Measurements from ENCODE around the gene SCARF2. TPM values are rescaled to one million over a fixed set of nuclear protein-coding genes. Genes with fewer than 3 reads are reported as not detected.

The SCARF2 gene
- polyA plus RNA-seq, 1 donor from 2014 or later = 0.16 TPM

DNA sequence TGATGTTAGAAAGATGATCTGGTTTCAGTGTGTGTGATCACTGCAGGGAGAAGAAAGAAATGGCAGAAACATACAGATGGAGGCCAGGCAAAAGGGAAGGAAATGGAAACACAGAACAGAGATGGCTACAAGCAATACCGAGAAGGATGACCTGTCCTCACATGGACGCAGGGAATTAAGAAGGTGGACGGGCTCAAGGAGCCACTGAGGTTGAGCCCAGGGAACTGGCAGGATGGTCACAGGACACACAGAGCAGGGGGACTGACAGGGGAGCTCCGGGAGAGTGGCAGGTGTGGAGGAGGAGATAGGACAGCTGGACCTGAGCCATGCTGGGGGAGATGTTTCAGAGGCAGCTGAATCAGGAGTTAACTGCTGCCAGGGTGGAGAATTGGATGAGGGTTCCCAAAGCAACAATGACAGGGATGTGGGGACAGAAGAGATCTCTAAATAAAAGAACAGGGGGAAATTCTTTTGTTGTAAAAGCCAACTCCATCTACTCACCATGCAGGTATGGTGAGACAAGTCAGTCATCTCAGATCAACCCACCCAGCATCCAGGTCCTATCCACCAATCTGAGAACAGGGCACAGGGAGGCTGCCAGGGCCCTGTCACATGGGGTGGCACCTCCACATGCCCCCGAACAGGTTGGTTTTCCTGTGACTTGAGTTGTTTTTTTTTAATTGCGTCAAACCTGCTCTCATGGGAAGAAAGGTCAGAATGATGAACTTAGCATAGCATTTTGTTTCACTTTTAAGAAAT is 31.7 kb upstream of the SCARF2 start:
- Mint-ChIP-seq H3K27me3 (no peaks in the 10 kb centered on the region), H3K4me3 (no peak overlapping the region), H3K36me3 (peaks cover 4% of the 10 kb centered on the region), H3K9me3 (peaks cover 0 to 2% (median 0%) of the 10 kb centered on the region in 3 donors), H3K27ac (peak overlapping the region in 2 of 3 donors; percentile 61 to 67), H3K4me1 (peaks cover 4 to 24% (median 16%) of the 10 kb centered on the region in 3 donors)

DNA sequence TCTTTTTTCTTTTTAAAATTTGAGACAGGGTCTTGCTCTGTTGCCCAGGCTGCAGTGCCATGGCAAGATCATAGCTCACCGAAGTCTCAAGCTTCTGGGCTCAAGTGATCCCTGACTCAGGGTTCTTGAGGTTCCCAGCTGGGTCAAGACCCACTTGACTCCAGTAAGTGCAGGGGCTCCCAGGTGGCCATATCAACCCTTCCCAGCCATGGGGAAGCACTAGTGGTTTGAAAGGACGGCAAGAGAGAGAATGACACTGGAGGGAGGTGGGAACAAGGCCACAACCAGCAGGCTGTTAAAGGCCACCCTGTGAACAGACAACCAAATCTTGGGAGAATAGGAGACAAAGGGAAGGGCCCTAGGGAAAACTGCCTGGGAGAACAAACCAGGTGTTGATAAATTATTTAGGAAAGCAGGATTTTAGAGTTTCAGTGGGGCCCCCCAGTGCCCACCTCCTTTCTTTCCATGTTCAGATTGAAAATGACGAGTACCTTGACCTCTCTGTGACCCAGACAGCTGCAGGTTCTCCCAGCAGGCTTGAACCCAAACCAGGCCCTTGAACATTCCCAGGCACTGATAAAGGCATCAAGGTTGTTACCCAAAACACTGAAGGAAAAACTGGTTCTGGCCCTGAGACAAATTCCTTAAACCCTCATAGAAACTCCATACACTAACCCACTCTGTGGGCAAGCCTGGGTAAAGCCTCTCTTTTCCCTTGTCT is 29.2 kb upstream of the SCARF2 start:
- H3K4me1 Mint-ChIP-seq = peaks cover 22 to 41% (median 35%) of the 10 kb centered on the region in 3 donors
- peak overlapping the region in 1 of 3 donors; percentile 59 for H3K27ac Mint-ChIP-seq
- H3K36me3 Mint-ChIP-seq = peaks cover 4% of the 10 kb centered on the region
- H3K27me3 Mint-ChIP-seq = no peaks in the 10 kb centered on the region
- H3K4me3 Mint-ChIP-seq = peak overlapping the region in 1 of 4 donors; percentile 39
- H3K9me3 Mint-ChIP-seq = peaks cover 0 to 2% (median 0%) of the 10 kb centered on the region in 3 donors

DNA sequence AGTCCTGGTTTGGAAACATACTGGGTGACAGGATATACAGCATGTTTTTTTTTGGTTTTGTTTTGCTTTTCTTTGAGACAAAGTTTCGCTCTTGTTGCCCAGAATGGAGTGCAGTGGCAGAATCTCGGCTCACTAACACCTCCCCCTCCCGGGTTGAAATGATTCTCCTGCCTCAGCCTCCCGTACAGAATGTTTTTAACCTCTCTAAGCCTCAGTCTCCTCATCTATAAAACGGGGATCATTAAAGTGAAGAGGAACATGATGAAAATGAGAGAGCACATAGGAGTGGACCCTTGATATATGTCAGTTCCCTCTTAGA is 28.1 kb upstream of the SCARF2 start:
- H3K4me3 Mint-ChIP-seq = peak overlapping the region in 1 of 4 donors; percentile 22
- peaks cover 0 to 2% (median 0%) of the 10 kb centered on the region in 3 donors for H3K9me3 Mint-ChIP-seq
- peaks cover 4% of the 10 kb centered on the region for H3K36me3 Mint-ChIP-seq
- H3K4me1 Mint-ChIP-seq = peaks cover 22 to 41% (median 35%) of the 10 kb centered on the region in 3 donors
- H3K27me3 Mint-ChIP-seq = no peaks in the 10 kb centered on the region
- peak overlapping the region; percentile 69 to 97 (median 81) for H3K27ac Mint-ChIP-seq

DNA sequence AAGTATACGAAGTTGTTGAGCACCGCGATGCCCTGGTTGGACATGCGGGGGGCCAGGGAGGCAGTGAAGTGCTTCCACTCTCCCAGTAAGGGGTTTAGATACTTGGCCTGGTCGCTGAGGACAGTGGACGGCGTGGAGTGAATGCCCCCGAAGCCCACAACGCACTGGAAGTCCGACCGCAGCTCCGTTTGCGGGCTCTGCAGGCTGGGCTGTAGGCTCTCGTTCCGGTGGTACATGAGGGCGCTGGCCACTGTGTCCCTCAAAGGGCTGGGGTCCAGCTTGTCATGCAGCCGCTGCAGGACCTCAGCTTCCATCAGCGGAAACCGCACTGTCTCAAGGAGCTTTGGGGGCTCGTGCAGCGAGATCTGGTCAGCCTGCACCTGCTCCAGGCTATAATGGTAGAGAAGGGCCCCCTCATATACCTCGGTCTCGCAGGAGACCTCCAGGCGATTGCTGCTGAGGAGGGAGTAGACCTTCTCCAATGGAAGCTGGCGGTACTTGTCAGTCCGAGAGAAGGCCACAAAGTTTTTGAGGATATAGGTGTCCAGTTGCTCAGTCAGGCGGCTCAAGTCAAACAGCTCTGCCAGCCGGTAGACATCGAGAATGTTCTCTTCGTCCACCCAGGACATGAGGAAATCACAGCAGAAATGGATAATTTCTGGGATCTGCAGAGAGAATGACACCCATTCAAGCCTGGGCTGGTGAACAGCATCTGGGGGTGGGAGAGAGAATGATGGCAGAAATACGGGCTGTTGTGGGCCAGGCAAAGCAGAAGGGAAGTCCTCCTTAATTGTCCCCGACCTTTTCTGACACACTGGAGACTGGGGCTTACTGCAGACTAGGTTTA is 27.5 kb upstream of the SCARF2 start:
- Mint-ChIP-seq H3K9me3 (no peaks in the 10 kb centered on the region), H3K4me1 (peaks cover 22 to 41% (median 36%) of the 10 kb centered on the region in 3 donors), H3K27ac (peak overlapping the region; percentile 80 to 97 (median 81)), H3K27me3 (no peaks in the 10 kb centered on the region), H3K4me3 (peak overlapping the region in 2 of 4 donors; percentile 22 to 76), H3K36me3 (peaks cover 4% of the 10 kb centered on the region)

DNA sequence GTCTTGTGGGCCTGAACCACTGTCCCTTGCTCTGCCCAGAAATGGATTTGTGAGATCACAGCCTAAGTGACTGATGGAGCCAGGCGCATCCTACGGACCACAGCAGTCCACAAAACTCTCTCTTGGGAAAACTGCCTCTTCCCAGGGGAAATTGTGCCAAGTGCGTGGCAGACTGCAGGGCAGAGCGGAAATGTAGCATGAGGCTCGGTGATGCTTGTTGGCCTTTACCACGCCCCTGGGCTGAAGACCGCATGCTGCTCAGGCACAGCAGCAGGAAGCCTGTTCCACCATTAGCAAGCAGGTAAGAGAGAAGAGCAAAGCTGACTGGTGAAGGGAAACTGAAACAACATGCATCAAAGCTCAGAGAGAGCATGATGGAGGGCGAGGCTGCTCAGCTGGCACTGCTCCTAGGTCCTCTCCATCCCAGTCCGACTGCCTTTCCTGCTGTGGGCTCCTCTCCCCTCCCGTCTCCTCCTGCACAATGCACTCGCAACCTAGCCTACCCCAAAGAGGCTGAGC is 26.5 kb upstream of the SCARF2 start:
- Mint-ChIP-seq H3K36me3 (peaks cover 5% of the 10 kb centered on the region), H3K9me3 (no peaks in the 10 kb centered on the region), H3K4me1 (peaks cover 27 to 43% (median 40%) of the 10 kb centered on the region in 3 donors), H3K27ac (peak overlapping the region; percentile 80 to 98 (median 97)), H3K27me3 (no peaks in the 10 kb centered on the region), H3K4me3 (peak overlapping the region; percentile 63 to 93 (median 83))

GRCh38 chr22:20463324-20464095 is 25.9 kb upstream of the SCARF2 start:
- peak overlapping the region; percentile 63 to 93 (median 83) for H3K4me3 Mint-ChIP-seq
- peaks cover 27 to 42% (median 40%) of the 10 kb centered on the region in 3 donors for H3K4me1 Mint-ChIP-seq
- peak overlapping the region; percentile 80 to 98 (median 97) for H3K27ac Mint-ChIP-seq
- no peaks in the 10 kb centered on the region for H3K9me3 Mint-ChIP-seq
- peaks cover 1% of the 10 kb centered on the region for H3K36me3 Mint-ChIP-seq
- H3K27me3 Mint-ChIP-seq = no peaks in the 10 kb centered on the region

DNA sequence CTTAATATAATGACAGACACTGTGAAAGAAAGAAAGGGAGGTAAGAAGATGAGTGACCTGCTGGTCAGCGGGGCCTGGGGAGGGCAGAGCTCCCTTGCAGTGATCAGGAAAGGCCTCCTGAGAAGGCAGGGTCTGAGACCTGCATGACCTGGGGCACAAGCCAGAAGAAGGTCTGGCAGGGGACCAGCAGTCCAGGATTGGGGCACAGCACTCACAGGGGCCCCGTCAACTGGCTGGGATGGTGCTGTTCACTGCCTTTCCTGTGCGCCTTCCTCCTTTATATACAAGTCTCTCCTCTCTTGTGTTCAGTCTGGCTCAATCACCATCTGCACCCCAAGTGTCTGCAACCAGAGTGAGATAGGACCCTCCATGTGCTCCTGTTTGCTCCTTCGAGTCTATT is 22.2 kb upstream of the SCARF2 start:
- Mint-ChIP-seq H3K9me3 (no peaks in the 10 kb centered on the region), H3K4me3 (no peak overlapping the region), H3K36me3 (peaks cover 4% of the 10 kb centered on the region), H3K27ac (no peak overlapping the region), H3K4me1 (peaks cover 34 to 38% (median 37%) of the 10 kb centered on the region in 3 donors), H3K27me3 (no peaks in the 10 kb centered on the region)

- Mint-ChIP-seq H3K4me1 (peaks cover 29 to 33% (median 31%) of the 10 kb centered on the region in 3 donors), H3K4me3 (no peak overlapping the region), H3K27me3 (no peaks in the 10 kb centered on the region), H3K36me3 (peaks cover 4% of the 10 kb centered on the region), H3K27ac (no peak overlapping the region), H3K9me3 (no peaks in the 10 kb centered on the region)
Measured at GRCh38 chr22:20459152-20459542, 21.5 kb upstream of the SCARF2 start.

- peaks cover 24 to 28% (median 26%) of the 10 kb centered on the region in 3 donors for H3K4me1 Mint-ChIP-seq
- H3K27me3 Mint-ChIP-seq = no peaks in the 10 kb centered on the region
- H3K27ac Mint-ChIP-seq = peak overlapping the region in 1 of 3 donors; percentile 79
- H3K36me3 Mint-ChIP-seq = peaks cover 4% of the 10 kb centered on the region
- no peak overlapping the region for H3K4me3 Mint-ChIP-seq
- H3K9me3 Mint-ChIP-seq = no peaks in the 10 kb centered on the region
Measured at GRCh38 chr22:20458530-20459151, 21.0 kb upstream of the SCARF2 start.

- Mint-ChIP-seq H3K4me1 (peaks cover 16 to 19% (median 18%) of the 10 kb centered on the region in 3 donors), H3K27me3 (no peaks in the 10 kb centered on the region), H3K9me3 (no peaks in the 10 kb centered on the region), H3K4me3 (no peak overlapping the region), H3K27ac (no peak overlapping the region), H3K36me3 (peaks cover 4% of the 10 kb centered on the region)
Measured at GRCh38 chr22:20457506-20458240, 20.0 kb upstream of the SCARF2 start.

DNA sequence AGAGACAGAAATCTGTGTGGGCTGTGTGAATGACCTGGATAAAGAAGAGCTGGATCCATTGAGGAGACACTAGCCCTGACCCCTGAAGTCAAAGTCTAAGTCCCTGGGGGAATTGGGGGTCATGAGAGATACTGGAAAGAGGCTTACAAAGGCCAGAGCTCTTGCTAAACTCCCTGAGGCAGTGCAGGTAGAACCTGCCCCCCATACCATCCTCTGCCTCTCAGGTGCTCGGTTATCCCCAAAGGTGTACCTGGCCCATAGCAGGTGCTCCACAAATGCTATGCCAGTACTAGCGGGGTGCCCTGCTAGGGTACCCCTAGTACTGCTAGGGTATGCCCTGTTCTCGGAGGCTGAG is 19.1 kb upstream of the SCARF2 start:
- H3K27ac Mint-ChIP-seq = peak overlapping the region in 1 of 3 donors; percentile 37
- peak overlapping the region in 1 of 4 donors; percentile 37 for H3K4me3 Mint-ChIP-seq
- peaks cover 7% of the 10 kb centered on the region for H3K36me3 Mint-ChIP-seq
- no peaks in the 10 kb centered on the region for H3K9me3 Mint-ChIP-seq
- no peaks in the 10 kb centered on the region for H3K27me3 Mint-ChIP-seq
- peaks cover 12 to 15% (median 13%) of the 10 kb centered on the region in 3 donors for H3K4me1 Mint-ChIP-seq

DNA sequence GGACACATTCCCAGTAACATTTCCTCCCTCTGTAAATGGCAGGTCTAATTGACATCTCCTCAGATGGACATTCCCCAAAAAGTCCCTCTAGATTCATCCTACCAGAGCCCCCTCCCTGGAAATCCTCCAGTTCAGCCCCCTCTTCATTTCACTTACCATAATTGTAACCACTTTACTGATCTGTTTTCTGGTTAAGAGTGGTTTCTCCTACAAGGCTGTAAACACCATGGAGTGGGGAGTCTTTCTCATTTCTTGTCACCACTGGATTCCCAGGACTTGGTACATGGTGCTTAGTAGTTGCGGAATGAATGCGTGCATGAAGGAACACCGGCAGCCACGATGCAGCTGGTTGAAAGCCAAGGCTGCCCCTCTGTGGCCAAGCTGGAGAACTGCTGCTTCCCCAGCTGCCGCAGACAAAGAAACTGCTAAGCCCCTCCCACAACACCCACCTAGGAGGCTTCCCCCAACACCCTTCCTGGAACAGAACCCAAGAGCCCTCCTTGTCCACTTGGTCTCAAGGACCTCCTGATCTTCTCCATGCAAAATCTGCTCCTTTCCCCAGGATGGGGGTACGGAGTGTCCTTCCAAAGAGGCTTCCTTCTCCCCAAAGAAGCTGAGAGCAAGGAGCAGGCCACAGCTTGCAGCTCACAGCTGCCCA is 18.6 kb upstream of the SCARF2 start:
- Mint-ChIP-seq H3K4me3 (peak overlapping the region in 2 of 4 donors; percentile 25 to 37), H3K27ac (peak overlapping the region in 1 of 3 donors; percentile 37), H3K9me3 (no peaks in the 10 kb centered on the region), H3K27me3 (no peaks in the 10 kb centered on the region), H3K4me1 (peaks cover 12 to 15% (median 13%) of the 10 kb centered on the region in 3 donors), H3K36me3 (peaks cover 7% of the 10 kb centered on the region)

DNA sequence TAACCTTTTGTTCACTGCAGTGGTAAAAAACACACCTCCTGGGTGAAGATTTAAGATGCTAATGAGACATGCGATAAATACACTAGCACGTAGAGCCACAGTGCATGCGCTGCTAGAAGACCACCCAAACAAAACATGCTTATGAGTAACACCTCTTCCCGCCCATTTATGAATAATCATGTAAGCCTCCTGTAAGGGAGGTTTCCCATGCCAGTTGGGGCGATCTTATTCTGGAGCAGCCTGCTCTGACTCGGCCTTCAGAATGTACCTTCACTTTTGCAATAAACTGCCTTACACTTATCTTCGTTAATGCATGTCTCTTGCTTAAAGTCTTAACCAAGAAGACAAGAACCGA is 18.1 kb upstream of the SCARF2 start:
- Mint-ChIP-seq H3K4me1 (peaks cover 12 to 13% (median 13%) of the 10 kb centered on the region in 3 donors), H3K27ac (no peak overlapping the region), H3K36me3 (peaks cover 9% of the 10 kb centered on the region), H3K27me3 (no peaks in the 10 kb centered on the region), H3K4me3 (no peak overlapping the region), H3K9me3 (no peaks in the 10 kb centered on the region)
